NCI-H1417 (cell line): Measurements from ENCODE around the gene ROR1.

Experiments
- DNase-seq, 3 experiments: peaks; one replicate each; lab custom pipeline; 2025; lab: John Stamatoyannopoulos, UW

ROR1 gene

GRCh38 chr1:63935143-63935542 is 161.3 kb downstream of the ROR1 start:
- DNase-seq = peak in 2 of 3 experiments; percentile 20 to 40

GRCh38 chr1:63935553-63935952 is 161.7 kb downstream of the ROR1 start:
- DNase-seq = peak in 1 of 3 experiments; percentile 32

GRCh38 chr1:63936276-63936675 is 162.5 kb downstream of the ROR1 start:
- no peak for DNase-seq

GRCh38 chr1:63936801-63937200 is 163.0 kb downstream of the ROR1 start:
- no peak for DNase-seq

- no peak for DNase-seq
These were observed 163.7 kb downstream of the ROR1 start for GRCh38 chr1:63937461-63938022.

GRCh38 chr1:63940440-63940839 is 166.6 kb downstream of the ROR1 start:
- no peak for DNase-seq

GRCh38 chr1:63943393-63943792 is 169.6 kb downstream of the ROR1 start:
- DNase-seq = no peak

GRCh38 chr1:63945943-63946342 is 172.1 kb downstream of the ROR1 start:
- no peak for DNase-seq

- no peak for DNase-seq
These were observed 173.2 kb downstream of the ROR1 start for GRCh38 chr1:63946866-63947491.

GRCh38 chr1:63947904-63948303 is 174.1 kb downstream of the ROR1 start:
- DNase-seq = no peak

- no peak for DNase-seq
These were observed 176.2 kb downstream of the ROR1 start for GRCh38 chr1:63950023-63950422.

- DNase-seq = no peak
These were observed 177.5 kb downstream of the ROR1 start for GRCh38 chr1:63951059-63951946.

- no peak for DNase-seq
These were observed 180.4 kb downstream of the ROR1 start for GRCh38 chr1:63954187-63954586.

GRCh38 chr1:63955370-63956145 is 181.7 kb downstream of the ROR1 start:
- DNase-seq = peak in 2 of 3 experiments; percentile 20 to 57

GRCh38 chr1:63958556-63958955 is 184.7 kb downstream of the ROR1 start:
- no peak for DNase-seq

GRCh38 chr1:63960326-63960725 is 186.5 kb downstream of the ROR1 start:
- DNase-seq = no peak

GRCh38 chr1:63966016-63966415 is 192.2 kb downstream of the ROR1 start:
- DNase-seq = no peak

GRCh38 chr1:63967901-63968300 is 194.1 kb downstream of the ROR1 start:
- no peak for DNase-seq

- DNase-seq = no peak
These were observed 195.0 kb downstream of the ROR1 start for GRCh38 chr1:63968663-63969440.

GRCh38 chr1:63969441-63969901 is 195.7 kb downstream of the ROR1 start:
- no peak for DNase-seq

GRCh38 chr1:63971557-63971956 is 197.7 kb downstream of the ROR1 start:
- no peak for DNase-seq
